ENCODE measurements around the gene MCHR1. TPM values are rescaled to one million over a fixed set of nuclear protein-coding genes. Genes with fewer than 3 reads are reported as not detected.
"Not testable (repeated sequence)": the region's sequence is repeated elsewhere in the genome, so short reads cannot be mapped to it uniquely, and the experiment has no call there.

MCHR1 gene
- total and polyA plus RNA-seq, 4 donors = 0.23 to 2.4 (median 1.1) TPM

- WGBS = 20% methylated on average over 13 of the region's 13 CpGs
- DNase-seq (ENCODE audit: low spot score) = no peak
- no peak for TF ChIP-seq JUND (IDR thresholded peaks at IDR 0.05)
- no peak for TF ChIP-seq GABPA (IDR thresholded peaks at IDR 0.05 in 1 of 2, conservative IDR thresholded peaks at IDR 0.05 in 1 of 2)
- no peak for TF ChIP-seq HNF4A (conservative IDR thresholded peaks at IDR 0.05)
- no peak for TF ChIP-seq RAD21 (IDR thresholded peaks at IDR 0.05)
- no peaks in the 10 kb centered on the region for H3K36me3 ChIP-seq (ENCODE audit: control insufficient read depth in 4 of 4, insufficient read depth in 3 of 4, low read depth in 1 of 4, low read length in 3 of 4)
- no peak overlapping the region for H3K9ac ChIP-seq (ENCODE audit: low read depth in 1 of 2, low read length in 2 of 2)
- H3K27me3 ChIP-seq (ENCODE audit: control insufficient read depth in 4 of 4, insufficient read depth in 4 of 4, low read length in 3 of 4) = no peaks in the 10 kb centered on the region
- H3K27ac ChIP-seq (ENCODE audit: low read depth in 1 of 2, low read length in 2 of 2) = no peak overlapping the region
- H3K4me3 ChIP-seq (ENCODE audit: low read depth in 1 of 3, low read length in 3 of 3) = no peak overlapping the region
- no peaks in the 10 kb centered on the region for H3K9me3 ChIP-seq (ENCODE audit: control insufficient read depth in 4 of 4, low read length in 3 of 4)
- no peaks in the 10 kb centered on the region for H3K4me1 ChIP-seq (ENCODE audit: control insufficient read depth in 4 of 4, insufficient read depth in 4 of 4, low read length in 3 of 4)
Measured at GRCh38 chr22:40714499-40715337, 35.4 kb downstream of the MCHR1 start.

GRCh38 chr22:40716116-40716515, 36.8 kb downstream of the MCHR1 start:
- no peaks in the 10 kb centered on the region for H3K4me1 ChIP-seq (ENCODE audit: control insufficient read depth in 4 of 4, insufficient read depth in 4 of 4, low read length in 3 of 4)
- H3K4me3 ChIP-seq (ENCODE audit: low read depth in 1 of 3, low read length in 3 of 3) = no peak overlapping the region
- 96% methylated on average over 9 of the region's 9 CpGs for WGBS
- H3K27me3 ChIP-seq (ENCODE audit: control insufficient read depth in 4 of 4, insufficient read depth in 4 of 4, low read length in 3 of 4) = no peaks in the 10 kb centered on the region
- H3K9me3 ChIP-seq (ENCODE audit: control insufficient read depth in 4 of 4, low read length in 3 of 4) = no peaks in the 10 kb centered on the region
- H3K36me3 ChIP-seq (ENCODE audit: control insufficient read depth in 4 of 4, insufficient read depth in 3 of 4, low read depth in 1 of 4, low read length in 3 of 4) = no peaks in the 10 kb centered on the region
- TF ChIP-seq YY1 (IDR thresholded peaks at IDR 0.05) (no peak), ATF3 (IDR thresholded peaks at IDR 0.05) (no peak), FOXA2 (IDR thresholded peaks at IDR 0.05) (no peak), EGR1 (IDR thresholded peaks at IDR 0.05; ENCODE audit: low read depth in 2 of 2) (no peak), TAF1 (conservative IDR thresholded peaks at IDR 0.05) (no peak), RXRA (IDR thresholded peaks at IDR 0.05) (no peak), RAD21 (IDR thresholded peaks at IDR 0.05) (no peak), GABPA (IDR thresholded peaks at IDR 0.05 in 1 of 2, conservative IDR thresholded peaks at IDR 0.05 in 1 of 2) (no peak), NR2F2 (IDR thresholded peaks at IDR 0.05) (no peak), JUND (IDR thresholded peaks at IDR 0.05) (no peak), ZBTB33 (IDR thresholded peaks at IDR 0.05) (no peak), HNF4G (IDR thresholded peaks at IDR 0.05) (no peak), HNF4A (conservative IDR thresholded peaks at IDR 0.05) (no peak), FOXA1 (IDR thresholded peaks at IDR 0.05) (no peak), MAX (IDR thresholded peaks at IDR 0.05) (no peak), SP1 (IDR thresholded peaks at IDR 0.05) (no peak)
- TF ChIP-seq, protein P1, sequence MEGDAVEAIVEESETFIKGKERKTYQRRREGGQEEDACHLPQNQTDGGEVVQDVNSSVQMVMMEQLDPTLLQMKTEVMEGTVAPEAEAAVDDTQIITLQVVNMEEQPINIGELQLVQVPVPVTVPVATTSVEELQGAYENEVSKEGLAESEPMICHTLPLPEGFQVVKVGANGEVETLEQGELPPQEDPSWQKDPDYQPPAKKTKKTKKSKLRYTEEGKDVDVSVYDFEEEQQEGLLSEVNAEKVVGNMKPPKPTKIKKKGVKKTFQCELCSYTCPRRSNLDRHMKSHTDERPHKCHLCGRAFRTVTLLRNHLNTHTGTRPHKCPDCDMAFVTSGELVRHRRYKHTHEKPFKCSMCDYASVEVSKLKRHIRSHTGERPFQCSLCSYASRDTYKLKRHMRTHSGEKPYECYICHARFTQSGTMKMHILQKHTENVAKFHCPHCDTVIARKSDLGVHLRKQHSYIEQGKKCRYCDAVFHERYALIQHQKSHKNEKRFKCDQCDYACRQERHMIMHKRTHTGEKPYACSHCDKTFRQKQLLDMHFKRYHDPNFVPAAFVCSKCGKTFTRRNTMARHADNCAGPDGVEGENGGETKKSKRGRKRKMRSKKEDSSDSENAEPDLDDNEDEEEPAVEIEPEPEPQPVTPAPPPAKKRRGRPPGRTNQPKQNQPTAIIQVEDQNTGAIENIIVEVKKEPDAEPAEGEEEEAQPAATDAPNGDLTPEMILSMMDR (IDR thresholded peaks at IDR 0.05; ENCODE audit: low read depth, low read length, missing input control) = no peak
- TF ChIP-seq, protein P2, sequence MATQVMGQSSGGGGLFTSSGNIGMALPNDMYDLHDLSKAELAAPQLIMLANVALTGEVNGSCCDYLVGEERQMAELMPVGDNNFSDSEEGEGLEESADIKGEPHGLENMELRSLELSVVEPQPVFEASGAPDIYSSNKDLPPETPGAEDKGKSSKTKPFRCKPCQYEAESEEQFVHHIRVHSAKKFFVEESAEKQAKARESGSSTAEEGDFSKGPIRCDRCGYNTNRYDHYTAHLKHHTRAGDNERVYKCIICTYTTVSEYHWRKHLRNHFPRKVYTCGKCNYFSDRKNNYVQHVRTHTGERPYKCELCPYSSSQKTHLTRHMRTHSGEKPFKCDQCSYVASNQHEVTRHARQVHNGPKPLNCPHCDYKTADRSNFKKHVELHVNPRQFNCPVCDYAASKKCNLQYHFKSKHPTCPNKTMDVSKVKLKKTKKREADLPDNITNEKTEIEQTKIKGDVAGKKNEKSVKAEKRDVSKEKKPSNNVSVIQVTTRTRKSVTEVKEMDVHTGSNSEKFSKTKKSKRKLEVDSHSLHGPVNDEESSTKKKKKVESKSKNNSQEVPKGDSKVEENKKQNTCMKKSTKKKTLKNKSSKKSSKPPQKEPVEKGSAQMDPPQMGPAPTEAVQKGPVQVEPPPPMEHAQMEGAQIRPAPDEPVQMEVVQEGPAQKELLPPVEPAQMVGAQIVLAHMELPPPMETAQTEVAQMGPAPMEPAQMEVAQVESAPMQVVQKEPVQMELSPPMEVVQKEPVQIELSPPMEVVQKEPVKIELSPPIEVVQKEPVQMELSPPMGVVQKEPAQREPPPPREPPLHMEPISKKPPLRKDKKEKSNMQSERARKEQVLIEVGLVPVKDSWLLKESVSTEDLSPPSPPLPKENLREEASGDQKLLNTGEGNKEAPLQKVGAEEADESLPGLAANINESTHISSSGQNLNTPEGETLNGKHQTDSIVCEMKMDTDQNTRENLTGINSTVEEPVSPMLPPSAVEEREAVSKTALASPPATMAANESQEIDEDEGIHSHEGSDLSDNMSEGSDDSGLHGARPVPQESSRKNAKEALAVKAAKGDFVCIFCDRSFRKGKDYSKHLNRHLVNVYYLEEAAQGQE (IDR thresholded peaks at IDR 0.05) = no peak
- DNase-seq (ENCODE audit: low spot score) = no peak
- no peak overlapping the region for H3K9ac ChIP-seq (ENCODE audit: low read depth in 1 of 2, low read length in 2 of 2)
- no peak overlapping the region for H3K27ac ChIP-seq (ENCODE audit: low read depth in 1 of 2, low read length in 2 of 2)

DNA sequence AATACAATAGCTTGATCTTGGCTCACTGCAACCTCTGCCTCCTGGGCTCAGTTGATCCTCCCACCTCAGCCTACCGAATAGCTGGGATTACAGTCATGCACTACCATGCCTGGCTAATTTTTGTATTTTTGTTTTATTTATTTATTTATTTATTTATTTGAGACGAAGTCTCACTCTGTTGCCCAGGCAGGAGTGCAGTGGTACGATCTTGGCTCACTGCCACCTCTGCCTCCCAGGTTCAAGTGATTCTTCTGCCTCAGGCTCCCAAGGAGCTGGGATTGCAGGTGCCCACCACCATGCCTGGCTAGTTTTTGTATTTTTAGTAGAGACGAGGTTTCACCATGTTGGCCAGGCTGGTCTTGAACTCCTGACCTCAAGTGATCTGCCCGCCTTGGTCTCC, 38.4 kb downstream of the MCHR1 start:
- 93% methylated on average over 5 of the region's 5 CpGs for WGBS
- H3K27ac ChIP-seq (ENCODE audit: low read depth in 1 of 2, low read length in 2 of 2); H3K9ac ChIP-seq (ENCODE audit: low read depth in 1 of 2, low read length in 2 of 2); H3K9me3 ChIP-seq (ENCODE audit: control insufficient read depth in 4 of 4, low read length in 3 of 4); H3K27me3 ChIP-seq (ENCODE audit: control insufficient read depth in 4 of 4, insufficient read depth in 4 of 4, low read length in 3 of 4); H3K36me3 ChIP-seq (ENCODE audit: control insufficient read depth in 4 of 4, insufficient read depth in 3 of 4, low read depth in 1 of 4, low read length in 3 of 4); DNase-seq (ENCODE audit: low spot score); H3K4me3 ChIP-seq (ENCODE audit: low read depth in 1 of 3, low read length in 3 of 3); H3K4me1 ChIP-seq (ENCODE audit: control insufficient read depth in 4 of 4, insufficient read depth in 4 of 4, low read length in 3 of 4): not testable (repeated sequence)
